C1 segment of cervical spinal cord (tissue), 14 donors: Measurements from ENCODE around the gene GOLGA2.

Experiments
- DNase-seq, 14 donors: peaks; one replicate each; lab custom pipeline; 2025; lab: John Stamatoyannopoulos, UW

GOLGA2 gene, protein sequence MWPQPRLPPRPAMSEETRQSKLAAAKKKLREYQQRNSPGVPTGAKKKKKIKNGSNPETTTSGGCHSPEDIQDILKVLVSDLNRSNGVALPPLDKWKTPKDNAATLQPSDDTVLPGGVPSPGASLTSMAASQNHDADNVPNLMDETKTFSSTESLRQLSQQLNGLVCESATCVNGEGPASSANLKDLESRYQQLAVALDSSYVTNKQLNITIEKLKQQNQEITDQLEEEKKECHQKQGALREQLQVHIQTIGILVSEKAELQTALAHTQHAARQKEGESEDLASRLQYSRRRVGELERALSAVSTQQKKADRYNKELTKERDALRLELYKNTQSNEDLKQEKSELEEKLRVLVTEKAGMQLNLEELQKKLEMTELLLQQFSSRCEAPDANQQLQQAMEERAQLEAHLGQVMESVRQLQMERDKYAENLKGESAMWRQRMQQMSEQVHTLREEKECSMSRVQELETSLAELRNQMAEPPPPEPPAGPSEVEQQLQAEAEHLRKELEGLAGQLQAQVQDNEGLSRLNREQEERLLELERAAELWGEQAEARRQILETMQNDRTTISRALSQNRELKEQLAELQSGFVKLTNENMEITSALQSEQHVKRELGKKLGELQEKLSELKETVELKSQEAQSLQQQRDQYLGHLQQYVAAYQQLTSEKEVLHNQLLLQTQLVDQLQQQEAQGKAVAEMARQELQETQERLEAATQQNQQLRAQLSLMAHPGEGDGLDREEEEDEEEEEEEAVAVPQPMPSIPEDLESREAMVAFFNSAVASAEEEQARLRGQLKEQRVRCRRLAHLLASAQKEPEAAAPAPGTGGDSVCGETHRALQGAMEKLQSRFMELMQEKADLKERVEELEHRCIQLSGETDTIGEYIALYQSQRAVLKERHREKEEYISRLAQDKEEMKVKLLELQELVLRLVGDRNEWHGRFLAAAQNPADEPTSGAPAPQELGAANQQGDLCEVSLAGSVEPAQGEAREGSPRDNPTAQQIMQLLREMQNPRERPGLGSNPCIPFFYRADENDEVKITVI

DNA sequence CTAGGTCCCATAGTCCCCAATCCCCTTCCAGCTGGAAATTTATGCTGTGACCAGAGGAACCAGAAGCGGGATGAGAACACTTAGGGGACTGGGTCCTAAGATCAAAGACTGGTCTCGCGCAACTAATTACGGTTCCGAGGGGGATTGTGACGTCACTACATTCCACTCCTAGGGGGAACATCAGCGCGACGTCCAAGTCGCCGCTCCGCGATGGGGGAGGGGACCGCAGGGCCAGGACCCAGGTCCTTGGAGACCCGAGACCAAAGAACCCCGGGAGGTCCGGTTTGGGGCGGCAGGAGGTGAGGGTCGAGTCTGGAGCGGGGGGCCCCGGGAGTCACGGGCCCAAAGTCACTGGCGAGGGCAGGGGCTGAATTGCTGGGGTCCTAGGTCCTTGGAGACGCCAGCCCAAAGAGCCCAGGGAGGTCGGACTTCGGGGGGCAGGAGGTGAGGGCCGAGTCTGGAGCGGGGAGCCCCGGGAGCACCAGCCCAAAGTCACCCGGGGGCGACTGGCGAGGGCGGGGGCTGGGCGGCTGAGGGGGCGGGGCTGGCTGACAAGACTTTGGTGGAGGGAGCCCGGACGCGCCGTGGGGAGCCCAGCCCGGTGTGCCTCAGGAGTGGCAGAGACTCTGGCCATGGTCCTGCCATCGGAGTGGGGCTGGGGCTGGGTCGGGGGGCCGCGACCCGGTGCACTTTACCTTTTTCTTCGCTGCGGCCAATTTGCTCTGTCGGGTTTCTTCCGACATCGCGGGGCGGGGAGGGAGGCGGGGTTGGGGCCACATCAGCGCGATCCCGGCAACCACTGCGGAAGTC is at the start of gene GOLGA2:
GOLGA2 (minus strand) TSS at position 810 of the 810 bp plus-strand sequence; CDS start at position 779, 31 bp downstream.
- peak in 4 of 14 donors; percentile 16 to 50 (median 29) for DNase-seq

DNA sequence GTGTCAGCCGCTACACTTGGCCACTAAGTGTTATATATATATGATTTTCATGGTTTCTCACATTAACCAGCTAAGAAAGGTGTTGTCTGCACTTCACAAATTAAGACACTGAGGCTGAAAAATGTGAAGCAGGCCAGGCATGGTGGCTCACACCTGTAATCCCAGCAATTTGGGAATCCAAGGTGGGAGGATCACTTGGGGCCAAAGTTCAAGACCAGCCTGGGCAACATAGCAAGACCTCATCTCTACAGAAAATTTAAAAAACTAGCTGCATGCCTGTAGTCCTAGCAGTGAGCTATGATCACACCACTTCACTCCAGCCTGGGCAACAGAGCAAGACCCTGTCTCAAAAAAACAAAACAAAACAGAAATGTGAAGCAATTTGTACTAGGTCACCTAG is 48.6 kb upstream of the GOLGA2 start:
- DNase-seq = no peak

- DNase-seq = no peak
These were observed 48.0 kb upstream of the GOLGA2 start for GRCh38 chr9:128323791-128324190.

- DNase-seq = no peak
These were observed 47.5 kb upstream of the GOLGA2 start for GRCh38 chr9:128323212-128323730.

- peak; percentile 84 to 99 (median 94) for DNase-seq
These were observed 46.8 kb upstream of the GOLGA2 start, which contains the start of the genes COQ4 and TRUB2 for GRCh38 chr9:128322404-128323211. Gene COQ4, plus strand, starts transcription at chr9:128322839. Its CDS starts 20 bp downstream, at chr9:128322859. Gene TRUB2, minus strand, starts transcription at chr9:128322447. Its CDS starts 39 bp downstream, at chr9:128322408.

GRCh38 chr9:128321879-128322403 is 46.1 kb upstream of the GOLGA2 start:
- no peak for DNase-seq

- DNase-seq = no peak
These were observed 45.5 kb upstream of the GOLGA2 start for GRCh38 chr9:128321343-128321742.

DNA sequence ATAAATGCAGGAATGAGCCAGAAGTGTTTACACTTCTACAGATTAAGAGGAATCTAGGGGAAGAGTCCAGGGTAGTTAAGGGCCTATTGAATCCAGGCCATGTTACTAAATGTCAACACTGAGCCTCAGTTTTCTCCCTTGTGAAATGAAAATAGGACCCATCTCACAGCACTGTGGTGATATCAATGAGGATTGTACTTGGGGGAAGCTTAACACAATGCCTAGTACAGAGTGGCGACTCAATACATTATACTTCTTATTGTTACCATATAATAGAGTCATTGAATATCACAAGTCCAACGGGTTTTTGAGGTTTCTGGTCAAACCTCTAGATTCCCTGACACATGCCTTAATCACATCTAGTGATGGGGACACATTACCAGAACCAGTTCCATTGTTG is 41.8 kb upstream of the GOLGA2 start:
- peak in 1 of 14 donors; percentile 7 for DNase-seq

- peak in 13 of 14 donors; percentile 25 to 92 (median 78) for DNase-seq
These were observed 40.6 kb upstream of the GOLGA2 start for GRCh38 chr9:128316421-128316820.

GRCh38 chr9:128314697-128315096 is 38.9 kb upstream of the GOLGA2 start:
- no peak for DNase-seq

- DNase-seq = peak in 4 of 14 donors; percentile 3 to 56 (median 8)
These were observed 34.7 kb upstream of the GOLGA2 start for GRCh38 chr9:128310461-128310860.

- no peak for DNase-seq
These were observed 33.7 kb upstream of the GOLGA2 start for GRCh38 chr9:128309551-128309950.

- no peak for DNase-seq
These were observed 29.1 kb upstream of the GOLGA2 start for GRCh38 chr9:128304971-128305288.

DNA sequence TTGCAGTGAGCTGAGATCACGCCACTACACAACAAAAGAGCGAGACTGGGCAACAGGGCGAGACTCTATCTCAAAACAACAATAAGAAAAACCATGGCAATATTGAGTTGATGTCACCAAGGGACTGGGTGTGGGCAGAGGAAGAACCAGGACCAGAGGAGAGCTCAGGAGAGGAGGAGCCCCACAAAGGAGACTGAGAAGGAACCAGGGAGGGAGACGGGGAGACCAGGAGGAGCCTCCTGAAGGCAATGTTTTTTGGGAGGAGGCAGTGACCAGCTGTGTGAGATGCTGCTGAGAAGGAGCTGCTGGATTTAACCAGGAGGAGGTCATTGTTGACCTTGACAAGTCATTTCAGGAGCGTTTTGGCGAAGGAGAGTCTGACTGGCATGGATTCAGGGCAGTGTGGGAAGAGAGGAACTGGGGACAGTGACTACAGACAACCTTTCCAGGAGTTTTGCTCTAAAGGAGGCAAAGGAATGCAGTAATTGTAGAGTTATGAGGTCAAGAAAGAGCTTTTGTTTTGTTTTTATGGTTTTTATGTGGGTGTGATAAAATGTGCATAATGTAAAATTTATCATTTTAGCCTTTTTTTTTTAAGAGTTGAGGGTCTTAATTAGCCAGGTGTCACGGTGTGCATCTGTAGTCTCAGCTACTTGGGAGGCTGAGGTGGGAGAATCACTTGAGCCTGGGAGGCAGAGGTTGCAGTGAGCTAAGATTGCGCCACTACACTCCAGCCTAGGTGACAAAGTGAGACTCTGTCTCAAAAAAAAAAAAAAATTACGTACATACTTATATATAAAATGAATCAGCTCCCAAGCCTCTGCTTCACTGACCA is 28.5 kb upstream of the GOLGA2 start:
- no peak for DNase-seq

DNA sequence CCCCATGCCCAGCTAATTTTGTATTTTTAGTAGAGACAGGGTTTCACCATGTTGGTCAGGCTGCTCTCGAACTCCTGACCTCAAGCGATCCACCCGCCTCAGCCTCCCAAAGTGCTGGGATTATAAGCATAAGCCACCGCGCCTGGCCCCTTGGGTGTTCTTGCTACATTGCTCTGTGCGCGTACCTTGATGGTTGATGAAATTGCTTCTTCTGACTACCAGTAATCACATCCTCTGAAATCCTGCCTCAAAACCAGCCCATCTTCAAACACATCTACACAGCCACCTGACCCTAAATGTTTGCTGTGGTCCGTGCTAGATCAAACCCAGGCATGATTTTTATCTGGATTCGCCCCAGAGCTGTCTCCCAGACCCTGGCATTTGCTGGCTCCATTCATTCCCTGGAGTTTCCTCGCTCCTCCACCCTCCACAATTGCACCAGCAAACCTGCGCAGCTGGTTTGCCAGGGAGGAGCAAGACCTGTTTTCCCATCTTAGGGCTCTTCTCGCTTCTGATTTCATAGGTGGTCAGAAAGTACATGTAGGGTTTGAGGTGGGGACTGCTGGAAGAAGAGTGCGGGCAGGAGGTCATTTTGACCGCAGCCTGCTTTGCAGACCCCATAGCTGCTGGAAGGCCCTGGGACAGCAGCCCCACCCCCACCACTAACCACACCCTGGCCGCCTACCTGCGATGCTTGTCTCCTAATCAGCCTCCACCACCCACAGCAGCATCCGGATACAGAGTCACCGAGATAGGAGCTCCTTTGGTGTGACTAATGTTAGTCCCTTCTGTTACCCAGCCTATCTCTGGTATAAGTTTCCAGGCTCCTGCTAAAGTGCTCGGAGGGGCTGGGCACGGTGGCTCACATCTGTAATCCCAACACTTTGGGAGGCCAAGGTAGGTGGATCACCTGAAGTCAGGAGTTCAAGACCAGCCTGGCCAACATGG is 23.0 kb upstream of the GOLGA2 start:
- no peak for DNase-seq

GRCh38 chr9:128297221-128297773 is 21.5 kb upstream of the GOLGA2 start:
- no peak for DNase-seq
